RPMI7951 (cell line): Measurements from ENCODE around the gene RNF157. TPM values are rescaled to one million over a fixed set of nuclear protein-coding genes. Genes with fewer than 3 reads are reported as not detected.

Experiments used
- DNase-seq: peaks from one replicate; pipeline ENCODE4 v3.0.0-alpha.2; 2012; ENCODE audit warnings: low read depth
- total RNA-seq: library from RNA; depleted of rRNA; stranded (reverse); fragments of >200 nt; shearing (Covaris generic); gene quantifications from 2 replicates; pipeline ENCODE4 v1.2.3, GENCODE V29; 2014

RNF157 gene
- total RNA-seq, 1 experiment from 2014 or later, result 5.8 TPM

GRCh38 chr17:76123749-76124581, 116.3 kb downstream of the RNF157 start:
- no peak for DNase-seq

GRCh38 chr17:76123191-76123499, 117.1 kb downstream of the RNF157 start:
- DNase-seq, result no peak

GRCh38 chr17:76122431-76123190, 117.7 kb downstream of the RNF157 start:
- no peak for DNase-seq

- DNase-seq, result no peak
Measured at GRCh38 chr17:76121932-76122430, 118.3 kb downstream of the RNF157 start.

GRCh38 chr17:76120658-76121008, 119.7 kb downstream of the RNF157 start:
- DNase-seq, result no peak

- no peak for DNase-seq
Measured at GRCh38 chr17:76119409-76120371, 120.6 kb downstream of the RNF157 start.

- DNase-seq, result no peak
Measured at GRCh38 chr17:76115138-76115754, 125.0 kb downstream of the RNF157 start.

- no peak for DNase-seq
Measured at GRCh38 chr17:76111956-76112355, 128.3 kb downstream of the RNF157 start.

- DNase-seq, result no peak
Measured at GRCh38 chr17:76107509-76107908, 132.8 kb downstream of the RNF157 start.

GRCh38 chr17:76106703-76107102, 133.6 kb downstream of the RNF157 start:
- no peak for DNase-seq

GRCh38 chr17:76104896-76105231, 135.4 kb downstream of the RNF157 start:
- no peak for DNase-seq

- no peak for DNase-seq
Measured at GRCh38 chr17:76104140-76104895, 136.0 kb downstream of the RNF157 start.

- peak; percentile 82 for DNase-seq
Measured at GRCh38 chr17:76103274-76104139, 136.8 kb downstream of the RNF157 start, which contains the start of gene EXOC7. Gene EXOC7, minus strand, starts transcription at chr17:76103787. Its CDS starts 95 bp downstream, at chr17:76103692.

- no peak for DNase-seq
Measured at GRCh38 chr17:76102944-76103273, 137.4 kb downstream of the RNF157 start.

GRCh38 chr17:76097716-76098295, 142.5 kb downstream of the RNF157 start:
- DNase-seq, result no peak

GRCh38 chr17:76095943-76096342, 144.3 kb downstream of the RNF157 start:
- no peak for DNase-seq

- DNase-seq, result no peak
Measured at GRCh38 chr17:76094046-76094445, 146.2 kb downstream of the RNF157 start.

GRCh38 chr17:76092526-76093413, 147.5 kb downstream of the RNF157 start:
- no peak for DNase-seq
